K562 (cell line): Measurements from ENCODE around the gene EMC1. TPM values are rescaled to one million over a fixed set of nuclear protein-coding genes. Genes with fewer than 3 reads are reported as not detected.
A peak's percentile ranks its signal among the peaks of the same experiment; 100 is the strongest.

Experiments used
- BRD9 ChIP-seq: fragments of 450-650 bp; IDR thresholded peaks from 2 replicates; pipeline ENCODE4 v1.6.1; 2018; ENCODE audit warnings: low read depth; ENCODE audit not compliant: partially characterized antibody
- ERF ChIP-seq: fragments of 450-650 bp; formaldehyde crosslinking; IDR thresholded peaks from 2 replicates; pipeline ENCODE4 v1.4.0; 2020; ENCODE audit warnings: mild to moderate bottlenecking, mixed read lengths
- NONO ChIP-seq, 2 experiments: fragments of 200-400 bp in 1 of 2; fragments of 450-650 bp in 1 of 2; formaldehyde crosslinking in 1 of 2; IDR thresholded peaks; 2 replicates each; pipeline ENCODE4 v1.6.1; 2017; ENCODE audit warnings: low read depth in 2 of 2, mild to moderate bottlenecking in 2 of 2, moderate library complexity in 2 of 2, low read length in 1 of 2
- RBM14 ChIP-seq: fragments of 200-400 bp; formaldehyde crosslinking; IDR thresholded peaks from 2 replicates; pipeline ENCODE4 v1.6.1; 2018; ENCODE audit warnings: low read depth, mild to moderate bottlenecking, low read length, moderate library complexity, borderline replicate concordance; ENCODE audit not compliant: insufficient read depth
- SNIP1 ChIP-seq: fragments of 450-650 bp; IDR thresholded peaks from 2 replicates; pipeline ENCODE4 v1.7.1; 2017; ENCODE audit warnings: low read depth, mild to moderate bottlenecking
- polyA plus RNA-seq, 8 experiments: library from polyadenylated mRNA; depleted of rRNA in 4 of 8; stranded (reverse) in 5 of 8; unstranded in 3 of 8; fragments of >200 nt; fragmentation: Nextera tagmentation in 2 of 8; fragmentation: Illumina TruSeq in 1 of 8; extraction: Ambion mirVana in 2 of 8; extraction: Trizol in 1 of 8; gene quantifications; 2 replicates each; pipeline versions ENCODE4 v1.2.1 to v1.2.3, GENCODE V29; 2011 to 2014; ENCODE audit warnings: inconsistent platforms in 1 of 8, missing spikeins in 1 of 8
- total RNA-seq, 7 experiments: library from RNA; depleted of rRNA in 6 of 7; stranded (reverse); fragments of >200 nt in 6 of 7; fragmentation: Illumina TruSeq in 2 of 7; extraction: Trizol in 2 of 7; gene quantifications; 2 replicates each; pipeline versions ENCODE4 v1.2.1 to v1.2.3, GENCODE V29; 2011 to 2021; ENCODE audit warnings: low replicate concordance in 1 of 7
- TF ChIP-seq, protein P1 (sequence below), 2 experiments: fragments of 450-650 bp; formaldehyde crosslinking in 1 of 2; IDR thresholded peaks; 2 replicates each; pipeline versions ENCODE4 v1.4.0 to v1.6.1; 2014 to 2020; ENCODE audit warnings: mild to moderate bottlenecking in 2 of 2, borderline replicate concordance in 1 of 2, low read depth in 1 of 2
- TF ChIP-seq, protein P2 (sequence below): fragments of 450-650 bp; IDR thresholded peaks from 2 replicates; pipeline ENCODE4 v1.6.1; 2018; ENCODE audit not compliant: partially characterized antibody
- TF ChIP-seq, protein P3 (sequence below): fragments of 450-650 bp; formaldehyde crosslinking; IDR thresholded peaks from 2 replicates; pipeline ENCODE4 v1.4.0; 2022; ENCODE audit warnings: missing genetic modification characterization
- TF ChIP-seq, protein P4 (sequence below): fragments of 200-800 bp; sonication (Bioruptor generic); IDR thresholded peaks from 2 replicates; pipeline ENCODE4 v1.6.1; 2017; ENCODE audit warnings: missing genetic modification characterization, missing compliant biosample characterization

EMC1 gene
- total and polyA plus RNA-seq, 9 of the 15 experiments (the other 6 are each of a cell fraction or from before 2014, with no cell fraction given): 17.8 to 88.2 (median 37.4) TPM

DNA sequence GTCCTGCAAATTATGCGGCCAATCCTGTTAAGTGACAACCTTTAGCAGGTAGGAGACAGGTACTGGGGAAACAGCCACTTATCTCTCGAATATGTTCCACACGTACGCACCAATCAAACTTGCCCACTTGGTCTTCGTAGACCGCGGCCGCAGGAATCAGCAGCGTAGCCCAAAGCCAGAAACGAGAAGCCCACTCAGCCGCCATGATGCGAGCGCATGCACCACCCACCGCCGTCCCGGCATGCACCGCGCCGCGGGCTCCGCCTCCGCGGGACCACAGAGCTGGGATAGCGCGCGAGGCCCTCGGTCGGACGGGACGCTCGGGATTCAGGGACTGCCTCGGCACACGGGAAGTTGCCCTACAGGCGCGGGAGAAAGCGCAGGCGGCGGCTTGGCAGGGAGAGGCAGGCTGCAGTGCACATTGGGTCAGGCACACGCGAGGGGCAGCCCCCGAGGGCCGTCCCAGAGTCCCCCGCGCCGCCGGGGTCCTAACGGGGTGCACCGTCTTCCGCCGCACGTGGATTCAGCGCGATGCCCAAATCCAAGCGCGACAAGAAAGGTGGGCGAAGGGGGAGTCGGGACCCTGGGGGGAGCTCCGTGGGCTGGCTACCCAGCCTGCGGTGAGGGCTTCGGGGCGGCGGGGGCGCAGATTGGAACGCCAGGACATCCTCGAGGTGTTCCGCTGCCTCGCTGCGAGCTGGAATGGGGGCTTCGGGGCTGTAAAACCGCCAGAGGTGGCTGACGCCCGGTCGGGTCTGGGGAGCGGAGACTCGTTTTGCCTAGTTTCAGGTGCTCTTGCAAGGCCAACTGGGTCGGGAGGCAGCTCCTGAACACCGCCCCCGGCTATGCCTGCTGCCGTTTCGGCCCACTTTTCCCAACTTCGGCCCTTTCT, at the start of gene EMC1, which contains the start of gene MRTO4 (continued):
- TF ChIP-seq, protein P1, sequence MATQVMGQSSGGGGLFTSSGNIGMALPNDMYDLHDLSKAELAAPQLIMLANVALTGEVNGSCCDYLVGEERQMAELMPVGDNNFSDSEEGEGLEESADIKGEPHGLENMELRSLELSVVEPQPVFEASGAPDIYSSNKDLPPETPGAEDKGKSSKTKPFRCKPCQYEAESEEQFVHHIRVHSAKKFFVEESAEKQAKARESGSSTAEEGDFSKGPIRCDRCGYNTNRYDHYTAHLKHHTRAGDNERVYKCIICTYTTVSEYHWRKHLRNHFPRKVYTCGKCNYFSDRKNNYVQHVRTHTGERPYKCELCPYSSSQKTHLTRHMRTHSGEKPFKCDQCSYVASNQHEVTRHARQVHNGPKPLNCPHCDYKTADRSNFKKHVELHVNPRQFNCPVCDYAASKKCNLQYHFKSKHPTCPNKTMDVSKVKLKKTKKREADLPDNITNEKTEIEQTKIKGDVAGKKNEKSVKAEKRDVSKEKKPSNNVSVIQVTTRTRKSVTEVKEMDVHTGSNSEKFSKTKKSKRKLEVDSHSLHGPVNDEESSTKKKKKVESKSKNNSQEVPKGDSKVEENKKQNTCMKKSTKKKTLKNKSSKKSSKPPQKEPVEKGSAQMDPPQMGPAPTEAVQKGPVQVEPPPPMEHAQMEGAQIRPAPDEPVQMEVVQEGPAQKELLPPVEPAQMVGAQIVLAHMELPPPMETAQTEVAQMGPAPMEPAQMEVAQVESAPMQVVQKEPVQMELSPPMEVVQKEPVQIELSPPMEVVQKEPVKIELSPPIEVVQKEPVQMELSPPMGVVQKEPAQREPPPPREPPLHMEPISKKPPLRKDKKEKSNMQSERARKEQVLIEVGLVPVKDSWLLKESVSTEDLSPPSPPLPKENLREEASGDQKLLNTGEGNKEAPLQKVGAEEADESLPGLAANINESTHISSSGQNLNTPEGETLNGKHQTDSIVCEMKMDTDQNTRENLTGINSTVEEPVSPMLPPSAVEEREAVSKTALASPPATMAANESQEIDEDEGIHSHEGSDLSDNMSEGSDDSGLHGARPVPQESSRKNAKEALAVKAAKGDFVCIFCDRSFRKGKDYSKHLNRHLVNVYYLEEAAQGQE (IDR thresholded peaks at IDR 0.05; ENCODE audit: borderline replicate concordance): no peak
- TF ChIP-seq, protein P1 (CRISPR knock-in tag; IDR thresholded peaks at IDR 0.05; ENCODE audit: low read depth): 0 out of 2 replicates have a peak, but pooled peaks have one; percentile 78
- TF ChIP-seq, protein P2, sequence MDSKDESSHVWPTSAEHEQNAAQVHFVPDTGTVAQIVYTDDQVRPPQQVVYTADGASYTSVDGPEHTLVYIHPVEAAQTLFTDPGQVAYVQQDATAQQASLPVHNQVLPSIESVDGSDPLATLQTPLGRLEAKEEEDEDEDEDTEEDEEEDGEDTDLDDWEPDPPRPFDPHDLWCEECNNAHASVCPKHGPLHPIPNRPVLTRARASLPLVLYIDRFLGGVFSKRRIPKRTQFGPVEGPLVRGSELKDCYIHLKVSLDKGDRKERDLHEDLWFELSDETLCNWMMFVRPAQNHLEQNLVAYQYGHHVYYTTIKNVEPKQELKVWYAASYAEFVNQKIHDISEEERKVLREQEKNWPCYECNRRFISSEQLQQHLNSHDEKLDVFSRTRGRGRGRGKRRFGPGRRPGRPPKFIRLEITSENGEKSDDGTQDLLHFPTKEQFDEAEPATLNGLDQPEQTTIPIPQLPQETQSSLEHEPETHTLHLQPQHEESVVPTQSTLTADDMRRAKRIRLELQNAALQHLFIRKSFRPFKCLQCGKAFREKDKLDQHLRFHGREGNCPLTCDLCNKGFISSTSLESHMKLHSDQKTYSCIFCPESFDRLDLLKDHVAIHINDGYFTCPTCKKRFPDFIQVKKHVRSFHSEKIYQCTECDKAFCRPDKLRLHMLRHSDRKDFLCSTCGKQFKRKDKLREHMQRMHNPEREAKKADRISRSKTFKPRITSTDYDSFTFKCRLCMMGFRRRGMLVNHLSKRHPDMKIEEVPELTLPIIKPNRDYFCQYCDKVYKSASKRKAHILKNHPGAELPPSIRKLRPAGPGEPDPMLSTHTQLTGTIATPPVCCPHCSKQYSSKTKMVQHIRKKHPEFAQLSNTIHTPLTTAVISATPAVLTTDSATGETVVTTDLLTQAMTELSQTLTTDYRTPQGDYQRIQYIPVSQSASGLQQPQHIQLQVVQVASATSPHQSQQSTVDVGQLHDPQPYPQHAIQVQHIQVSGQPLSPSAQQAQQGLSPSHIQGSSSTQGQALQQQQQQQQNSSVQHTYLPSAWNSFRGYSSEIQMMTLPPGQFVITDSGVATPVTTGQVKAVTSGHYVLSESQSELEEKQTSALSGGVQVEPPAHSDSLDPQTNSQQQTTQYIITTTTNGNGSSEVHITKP: peak; percentile 38
- peak in 1 of 2 experiments; percentile 78; a peak in 2 of 4 replicates for TF ChIP-seq NONO (IDR thresholded peaks at IDR 0.05; ENCODE audit: low read depth in 2 of 2, low read length in 1 of 2)
- TF ChIP-seq, protein P3, sequence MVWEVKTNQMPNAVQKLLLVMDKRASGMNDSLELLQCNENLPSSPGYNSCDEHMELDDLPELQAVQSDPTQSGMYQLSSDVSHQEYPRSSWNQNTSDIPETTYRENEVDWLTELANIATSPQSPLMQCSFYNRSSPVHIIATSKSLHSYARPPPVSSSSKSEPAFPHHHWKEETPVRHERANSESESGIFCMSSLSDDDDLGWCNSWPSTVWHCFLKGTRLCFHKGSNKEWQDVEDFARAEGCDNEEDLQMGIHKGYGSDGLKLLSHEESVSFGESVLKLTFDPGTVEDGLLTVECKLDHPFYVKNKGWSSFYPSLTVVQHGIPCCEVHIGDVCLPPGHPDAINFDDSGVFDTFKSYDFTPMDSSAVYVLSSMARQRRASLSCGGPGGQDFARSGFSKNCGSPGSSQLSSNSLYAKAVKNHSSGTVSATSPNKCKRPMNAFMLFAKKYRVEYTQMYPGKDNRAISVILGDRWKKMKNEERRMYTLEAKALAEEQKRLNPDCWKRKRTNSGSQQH (CRISPR knock-in tag): no peak
- TF ChIP-seq RBM14: 0 out of 2 replicates have a peak, but pooled peaks have one; percentile 48
- peak; percentile 87 for TF ChIP-seq ERF
- TF ChIP-seq SNIP1: no peak
- TF ChIP-seq BRD9: no peak
- TF ChIP-seq, protein P4, sequence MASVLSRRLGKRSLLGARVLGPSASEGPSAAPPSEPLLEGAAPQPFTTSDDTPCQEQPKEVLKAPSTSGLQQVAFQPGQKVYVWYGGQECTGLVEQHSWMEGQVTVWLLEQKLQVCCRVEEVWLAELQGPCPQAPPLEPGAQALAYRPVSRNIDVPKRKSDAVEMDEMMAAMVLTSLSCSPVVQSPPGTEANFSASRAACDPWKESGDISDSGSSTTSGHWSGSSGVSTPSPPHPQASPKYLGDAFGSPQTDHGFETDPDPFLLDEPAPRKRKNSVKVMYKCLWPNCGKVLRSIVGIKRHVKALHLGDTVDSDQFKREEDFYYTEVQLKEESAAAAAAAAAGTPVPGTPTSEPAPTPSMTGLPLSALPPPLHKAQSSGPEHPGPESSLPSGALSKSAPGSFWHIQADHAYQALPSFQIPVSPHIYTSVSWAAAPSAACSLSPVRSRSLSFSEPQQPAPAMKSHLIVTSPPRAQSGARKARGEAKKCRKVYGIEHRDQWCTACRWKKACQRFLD (CRISPR knock-in tag): peak; percentile 68
